GM13976 (cell line): Measurements from ENCODE around the gene PTPRM.

Source experiments
- DNase-seq: peaks from one replicate; pipeline ENCODE4 v3.0.0; 2012; ENCODE audit warnings: low spot score
- in situ Hi-C: fragments of 300-500 bp; cut with MboI; formaldehyde crosslinking; loops from one replicate; pipeline ENCODE4 v1.12.0; 2022; ENCODE audit warnings: low sequenced_read_pairs, mixed read lengths, inconsistent platforms; ENCODE audit not compliant: unreplicated experiment
- TF ChIP-seq, protein P1 (sequence below): IDR thresholded peaks from 2 replicates; pipeline ENCODE4 v1.5.1; 2012; ENCODE audit warnings: borderline replicate concordance, mild to moderate bottlenecking; ENCODE audit not compliant: insufficient read depth; ENCODE audit errors: extremely low read depth, missing control alignments, control extremely low read depth

Gene PTPRM

GRCh38 chr18:7778181-7778580 is 211.1 kb downstream of the PTPRM start:
- TF ChIP-seq, protein P1, sequence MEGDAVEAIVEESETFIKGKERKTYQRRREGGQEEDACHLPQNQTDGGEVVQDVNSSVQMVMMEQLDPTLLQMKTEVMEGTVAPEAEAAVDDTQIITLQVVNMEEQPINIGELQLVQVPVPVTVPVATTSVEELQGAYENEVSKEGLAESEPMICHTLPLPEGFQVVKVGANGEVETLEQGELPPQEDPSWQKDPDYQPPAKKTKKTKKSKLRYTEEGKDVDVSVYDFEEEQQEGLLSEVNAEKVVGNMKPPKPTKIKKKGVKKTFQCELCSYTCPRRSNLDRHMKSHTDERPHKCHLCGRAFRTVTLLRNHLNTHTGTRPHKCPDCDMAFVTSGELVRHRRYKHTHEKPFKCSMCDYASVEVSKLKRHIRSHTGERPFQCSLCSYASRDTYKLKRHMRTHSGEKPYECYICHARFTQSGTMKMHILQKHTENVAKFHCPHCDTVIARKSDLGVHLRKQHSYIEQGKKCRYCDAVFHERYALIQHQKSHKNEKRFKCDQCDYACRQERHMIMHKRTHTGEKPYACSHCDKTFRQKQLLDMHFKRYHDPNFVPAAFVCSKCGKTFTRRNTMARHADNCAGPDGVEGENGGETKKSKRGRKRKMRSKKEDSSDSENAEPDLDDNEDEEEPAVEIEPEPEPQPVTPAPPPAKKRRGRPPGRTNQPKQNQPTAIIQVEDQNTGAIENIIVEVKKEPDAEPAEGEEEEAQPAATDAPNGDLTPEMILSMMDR: no peak
- no peak for DNase-seq
- in situ Hi-C loops: no loop called here

GRCh38 chr18:7779211-7779610 is 212.1 kb downstream of the PTPRM start:
- in situ Hi-C loops: no loop called here
- TF ChIP-seq, protein P1: no peak
- DNase-seq: no peak

GRCh38 chr18:7784171-7784570 is 217.1 kb downstream of the PTPRM start:
- no peak for DNase-seq
- TF ChIP-seq, protein P1: no peak
- in situ Hi-C loops: no loop called here

GRCh38 chr18:7786569-7786968 is 219.5 kb downstream of the PTPRM start:
- in situ Hi-C loops: no loop called here
- TF ChIP-seq, protein P1: no peak
- no peak for DNase-seq

DNA sequence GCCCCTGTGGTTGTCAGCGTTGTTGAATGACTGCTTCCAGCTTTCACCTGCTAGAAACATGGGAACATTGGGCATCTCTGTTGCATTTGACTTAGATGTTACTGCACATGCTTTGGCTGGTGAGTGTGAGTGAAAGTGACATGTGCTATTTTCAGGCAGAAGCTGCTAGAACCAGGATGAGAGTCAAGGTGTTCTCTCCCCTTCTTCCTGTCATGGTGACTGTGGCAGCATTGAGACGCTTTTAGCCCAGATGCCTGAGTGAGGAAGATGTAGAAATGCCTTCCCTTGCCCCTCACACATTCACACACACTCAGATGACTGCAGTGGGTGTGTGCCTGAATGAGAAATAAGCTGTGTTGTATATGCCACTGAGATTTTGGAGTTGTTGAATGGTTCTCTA is 220.2 kb downstream of the PTPRM start:
- TF ChIP-seq, protein P1: no peak
- in situ Hi-C loops: no loop called here
- no peak for DNase-seq

DNA sequence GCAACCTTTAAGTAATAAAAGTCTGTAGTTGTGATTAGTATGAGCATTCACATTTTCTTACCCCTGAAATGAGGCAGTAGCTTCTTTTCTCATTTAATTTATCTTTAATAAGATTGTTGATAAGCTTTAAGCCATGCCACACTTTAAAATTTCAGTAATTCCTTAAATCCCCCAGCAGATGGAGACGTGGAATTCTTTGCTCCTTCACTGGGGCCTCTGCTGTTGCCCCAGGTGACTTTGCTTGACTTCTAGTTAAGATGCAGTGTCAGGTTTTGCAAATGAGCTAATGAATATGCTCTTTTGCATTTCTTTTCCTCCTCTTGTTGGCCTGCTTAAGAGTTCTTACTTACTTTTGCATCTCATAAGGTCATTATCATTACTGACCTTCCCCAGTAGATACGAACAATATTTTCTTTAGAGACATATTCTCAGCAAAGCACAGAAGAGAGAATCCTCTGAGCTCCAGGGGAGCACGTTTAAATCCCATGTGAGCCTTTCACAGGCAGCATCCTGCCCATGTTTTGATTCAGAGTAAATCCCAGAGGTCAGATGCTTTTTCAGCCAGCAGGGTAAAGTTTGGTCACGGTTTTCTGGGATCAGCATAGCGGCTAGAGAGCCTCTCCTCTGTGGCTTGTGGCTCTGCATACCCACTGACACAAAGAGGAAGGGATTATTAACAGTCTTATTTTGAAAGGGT is 222.9 kb downstream of the PTPRM start:
- TF ChIP-seq, protein P1: no peak
- DNase-seq: no peak
- in situ Hi-C loops: no loop called here
